Right kidney (tissue), 1 donor: ENCODE data around the gene PTS.
A peak's percentile ranks its signal among the peaks of the same experiment; 100 is the strongest.

Experiments
- DNase-seq: peaks from one replicate; pipeline ENCODE4 v3.0.0-alpha.2; 2016

The PTS gene

DNA sequence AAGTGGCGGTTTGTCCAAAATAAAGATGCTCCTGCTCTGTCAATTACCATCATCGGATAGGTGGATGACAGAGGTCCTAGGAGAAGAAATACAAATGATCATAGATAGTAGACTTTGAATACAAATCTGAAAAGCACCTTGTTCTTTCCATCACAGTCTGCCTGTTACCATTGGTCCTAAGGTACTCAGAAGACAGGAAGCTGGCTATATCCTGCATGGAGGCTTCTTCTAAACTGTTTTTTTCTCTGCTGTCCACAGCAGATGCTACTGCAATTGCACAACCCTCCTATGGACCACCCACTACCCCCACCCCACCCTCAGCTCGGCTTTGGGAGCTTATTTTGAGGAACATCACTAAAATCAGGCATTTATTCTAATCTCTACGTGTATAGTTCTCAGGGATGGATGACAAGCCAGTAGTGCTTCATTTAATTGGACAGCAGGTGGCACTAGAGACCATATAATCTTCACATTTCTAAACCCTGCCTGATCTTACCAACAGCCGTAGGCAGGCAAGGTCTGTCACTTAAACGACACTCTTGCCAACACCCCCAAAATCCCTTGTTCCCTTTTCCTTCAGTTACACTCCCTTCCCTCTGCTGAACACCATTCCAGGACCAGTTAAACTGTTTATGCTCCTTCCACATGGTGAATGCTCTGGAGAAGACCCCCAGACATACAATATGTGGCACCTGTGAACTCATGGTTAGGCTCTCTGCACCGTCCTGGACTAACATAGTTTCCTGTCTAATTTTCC is 6.6 kb upstream of the PTS start:
- DNase-seq: peak; percentile 39

DNA sequence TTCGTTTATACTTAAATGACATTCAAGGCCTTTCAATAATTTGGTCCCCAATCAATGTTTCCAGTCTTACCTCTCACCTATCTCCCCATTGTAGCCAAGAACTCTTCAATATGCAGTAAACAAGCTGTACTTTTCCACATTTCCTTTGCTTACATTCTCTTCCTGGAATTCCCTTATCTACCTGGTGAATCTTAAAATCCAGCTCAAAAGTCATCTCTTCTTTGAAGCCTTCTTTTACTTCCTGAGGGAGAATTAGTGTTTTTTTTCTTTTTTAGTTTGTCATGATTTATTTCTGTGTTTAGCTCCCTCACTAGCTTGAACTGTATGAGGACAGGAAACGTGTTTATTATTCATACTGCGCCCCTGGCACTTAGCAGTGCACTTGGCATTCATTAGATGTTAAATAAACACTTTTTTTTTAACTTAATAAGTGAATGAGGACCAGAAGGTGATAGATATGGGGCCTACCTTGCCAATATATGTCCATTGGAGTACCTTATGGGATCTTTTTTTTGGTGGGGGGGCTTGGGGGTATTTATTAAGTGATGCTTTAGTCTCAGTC is 4.9 kb upstream of the PTS start:
- DNase-seq: no peak

DNA sequence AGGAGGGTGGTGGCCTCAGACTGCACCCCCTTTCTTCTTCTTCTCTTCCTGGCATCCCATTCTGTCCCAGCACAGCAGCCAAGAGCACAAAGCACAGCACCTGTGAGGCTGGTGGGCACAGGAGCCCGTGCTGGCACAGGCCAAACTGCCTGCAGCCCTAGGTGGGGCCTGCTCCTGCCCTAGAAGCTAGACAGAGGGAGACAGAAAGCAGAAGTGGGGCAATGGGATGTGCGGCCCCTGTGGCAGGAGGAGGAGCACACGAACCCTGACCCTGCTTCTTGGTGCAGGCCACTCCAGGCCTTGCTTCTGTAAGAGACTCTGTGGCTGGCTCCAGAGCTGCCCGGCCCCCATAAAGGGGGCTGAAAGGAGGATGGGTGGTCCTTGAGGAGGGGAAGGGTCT is 3.9 kb upstream of the PTS start:
- no peak for DNase-seq

GRCh38 chr11:112223121-112223520 is 3.1 kb upstream of the PTS start:
- DNase-seq: no peak

DNA sequence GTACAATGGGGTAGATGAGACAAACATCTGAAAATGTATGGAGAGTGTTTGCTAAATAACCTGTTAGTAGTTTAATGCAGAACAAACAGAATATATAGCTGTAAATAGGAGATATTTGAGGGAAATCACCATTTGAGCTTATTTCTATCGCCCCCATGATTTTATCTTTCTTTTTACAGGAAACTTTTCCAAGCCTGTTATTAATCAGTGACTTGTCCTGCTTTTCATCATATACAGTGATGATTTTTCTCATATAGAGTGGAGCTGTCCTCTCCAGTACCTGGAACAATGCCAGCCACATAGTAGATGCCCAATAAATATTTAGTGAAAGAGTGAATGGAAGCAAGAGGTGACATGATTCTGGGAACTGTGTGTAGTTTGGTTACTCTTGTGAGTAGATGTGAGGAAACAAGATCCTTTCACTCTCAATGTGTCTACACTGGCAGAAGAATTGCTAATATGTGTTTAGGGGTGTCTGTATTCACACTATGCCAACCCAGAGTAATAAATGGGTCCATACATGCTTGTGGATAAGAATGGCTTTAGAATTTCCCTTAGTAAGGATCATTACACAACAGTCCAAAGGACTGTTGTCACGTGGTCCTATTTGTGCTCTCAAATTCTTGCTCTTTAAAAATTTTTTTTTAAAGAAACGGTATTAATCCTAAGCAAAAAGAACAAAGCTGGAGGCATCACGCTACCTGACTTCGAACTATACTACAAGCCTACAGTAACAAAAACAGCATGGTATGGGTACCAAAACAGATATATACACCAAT is 2.3 kb upstream of the PTS start:
- DNase-seq: no peak

DNA sequence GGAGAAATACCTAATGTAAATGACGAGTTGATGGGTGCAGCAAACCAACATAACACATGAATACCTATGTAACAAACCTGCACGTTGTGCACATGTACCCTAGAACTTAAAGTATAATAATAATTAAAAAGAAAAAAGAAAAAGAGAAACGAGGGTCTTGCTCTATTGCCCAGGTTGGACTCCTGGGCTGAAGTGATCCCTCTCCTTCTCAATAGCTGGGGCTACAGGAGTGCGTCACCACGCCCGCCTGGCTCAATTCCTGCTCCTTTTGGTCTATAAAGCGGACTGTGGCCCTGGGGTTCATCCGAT is 521 bp upstream of the PTS start:
- DNase-seq: no peak

DNA sequence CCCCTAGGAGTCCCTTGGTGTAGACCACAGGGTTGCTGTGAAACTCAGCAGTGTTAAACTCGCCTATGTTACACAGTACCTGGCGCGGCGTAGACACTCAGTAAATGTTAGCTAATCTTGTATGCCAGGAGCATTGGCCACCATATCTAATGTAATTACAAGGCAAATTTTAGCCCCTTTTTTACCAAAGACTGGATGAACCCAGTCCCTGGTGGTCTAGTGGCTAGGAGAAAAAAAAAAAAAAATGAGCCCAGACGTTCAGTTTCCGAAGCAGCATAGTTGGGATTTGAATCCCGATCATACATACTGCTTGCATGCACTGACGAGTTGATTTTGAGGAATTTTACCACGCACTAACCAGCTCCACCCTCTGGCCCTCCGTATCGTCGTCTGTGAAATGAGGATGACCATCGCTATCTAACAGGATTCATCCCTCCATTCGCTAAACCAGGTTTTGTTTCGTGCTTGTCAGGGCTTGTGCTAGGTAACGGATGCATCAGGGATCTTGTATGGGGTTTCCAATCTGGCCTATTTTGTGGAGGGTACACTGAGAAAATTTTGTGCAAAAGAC is 688 bp downstream of the PTS start:
- no peak for DNase-seq

- DNase-seq: no peak
Observed at GRCh38 chr11:112227471-112227870, 1.2 kb downstream of the PTS start.

DNA sequence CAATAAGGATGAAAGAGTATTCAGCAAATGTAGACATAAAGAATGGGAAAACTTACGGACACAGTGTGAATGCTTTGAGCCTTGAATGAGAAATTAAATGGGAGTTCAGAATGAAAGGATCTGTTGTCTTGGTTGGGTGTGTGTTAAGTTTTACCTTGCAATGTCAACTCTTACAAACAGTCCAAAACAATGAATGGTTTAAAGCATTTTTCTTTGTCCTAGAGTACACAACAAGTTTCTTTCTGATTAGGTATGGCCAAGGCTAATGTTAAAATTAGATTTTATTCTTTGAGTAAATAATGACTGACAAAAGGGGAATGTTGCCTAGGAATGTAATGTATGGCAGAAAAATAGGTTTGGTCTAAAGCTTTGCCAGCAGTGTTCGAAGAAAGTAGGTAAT is 2.5 kb downstream of the PTS start:
- DNase-seq: no peak

DNA sequence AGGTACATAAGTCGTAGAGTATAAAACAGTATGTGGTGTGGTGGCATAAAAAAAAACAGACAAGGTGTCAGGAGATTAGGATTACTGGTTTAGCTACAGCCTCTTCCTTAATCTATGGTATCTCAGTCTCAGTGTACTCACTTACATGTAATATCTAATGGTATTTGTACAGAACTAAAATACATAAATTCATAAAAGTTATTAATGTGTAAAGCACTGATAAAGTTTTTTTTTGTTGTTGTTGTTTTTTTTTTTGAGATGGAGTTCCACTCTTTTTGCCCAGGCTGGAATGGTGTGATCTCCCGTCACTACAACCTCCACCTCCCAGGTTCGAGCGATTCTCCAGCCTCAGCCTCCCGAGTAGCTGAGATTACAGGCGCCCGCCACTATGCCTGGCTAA is 2.9 kb downstream of the PTS start:
- no peak for DNase-seq

DNA sequence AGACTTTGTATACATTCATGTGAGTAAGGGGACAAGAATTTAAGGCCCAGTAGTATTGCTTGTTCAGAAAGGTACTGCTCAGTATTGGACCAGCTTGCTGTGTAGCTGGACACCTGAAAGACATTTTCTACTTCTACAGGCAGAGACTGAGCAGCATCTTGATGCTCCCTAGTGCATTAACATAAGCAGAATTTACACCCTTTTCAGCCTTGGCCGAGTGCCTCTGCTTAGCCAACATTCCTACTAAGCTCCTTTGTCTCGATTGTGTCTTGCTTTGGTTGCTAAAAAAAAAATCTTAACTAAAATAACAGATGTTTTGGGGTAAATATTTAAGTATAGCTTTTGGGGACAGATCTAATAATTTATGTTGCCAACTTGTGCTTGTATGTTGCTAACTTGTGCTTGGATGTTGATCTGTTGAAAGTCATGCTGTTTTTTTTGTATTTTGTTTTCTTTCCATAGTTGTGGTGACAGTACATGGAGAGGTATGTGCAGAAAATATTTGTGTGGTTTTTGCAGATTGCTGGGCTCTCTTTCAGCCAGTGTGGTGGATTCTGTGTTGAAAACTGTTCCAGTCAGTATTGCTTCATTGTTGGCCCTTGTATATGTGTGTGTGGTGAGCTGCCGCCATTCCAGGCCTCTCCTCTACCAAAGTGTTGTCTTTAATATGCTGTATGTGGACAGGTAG is 3.7 kb downstream of the PTS start:
- no peak for DNase-seq

- no peak for DNase-seq
Observed at GRCh38 chr11:112231952-112232351, 5.7 kb downstream of the PTS start.

DNA sequence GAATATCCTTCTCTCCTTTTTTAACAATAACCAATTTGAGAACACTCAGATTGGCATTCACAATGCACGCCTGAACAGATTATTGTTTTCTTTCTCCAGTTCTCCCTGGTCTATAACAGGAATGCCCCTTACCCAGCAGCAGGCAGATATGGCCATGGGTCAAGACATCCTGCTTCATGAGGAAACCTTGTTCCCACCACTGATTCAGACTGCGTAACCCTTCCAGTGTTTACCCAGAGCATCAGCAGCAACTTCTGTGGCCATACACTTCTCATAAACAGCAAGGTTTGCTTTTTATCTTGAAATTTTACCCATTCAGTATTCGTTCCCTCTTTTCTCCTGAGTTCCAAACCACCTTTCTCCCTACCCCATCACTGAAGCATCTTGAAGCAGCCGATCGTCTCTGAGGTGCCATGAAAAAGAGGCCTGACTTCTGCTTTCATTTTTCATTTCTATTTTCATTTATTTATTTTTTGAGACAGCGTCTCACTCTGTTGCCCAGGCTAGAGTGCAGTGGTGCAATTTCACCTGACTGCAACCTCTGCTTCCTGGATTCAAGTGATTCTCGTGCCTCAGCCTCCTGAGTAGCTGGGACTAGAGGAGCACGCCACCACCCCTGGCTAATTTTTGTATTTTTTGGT is 9.6 kb downstream of the PTS start:
- DNase-seq: no peak

DNA sequence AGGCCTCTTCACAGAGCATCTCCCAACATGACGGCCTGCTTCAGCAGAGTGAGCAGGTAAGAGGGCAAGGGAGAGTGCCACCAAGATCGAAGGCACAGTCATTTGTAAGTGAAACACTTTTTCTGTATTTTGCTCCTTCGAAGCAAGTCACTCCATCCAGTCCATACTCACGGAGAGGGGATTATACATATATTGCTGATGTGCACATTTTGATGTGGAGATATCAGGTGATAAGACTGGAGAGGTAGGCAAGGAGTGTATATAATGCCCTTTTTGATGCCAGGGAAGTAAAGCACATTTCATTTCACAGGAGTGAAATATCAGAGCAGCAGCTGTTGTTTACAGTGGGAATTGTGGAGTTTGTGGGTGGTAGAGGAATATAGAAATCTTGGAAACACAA is 11.2 kb downstream of the PTS start:
- DNase-seq: no peak

DNA sequence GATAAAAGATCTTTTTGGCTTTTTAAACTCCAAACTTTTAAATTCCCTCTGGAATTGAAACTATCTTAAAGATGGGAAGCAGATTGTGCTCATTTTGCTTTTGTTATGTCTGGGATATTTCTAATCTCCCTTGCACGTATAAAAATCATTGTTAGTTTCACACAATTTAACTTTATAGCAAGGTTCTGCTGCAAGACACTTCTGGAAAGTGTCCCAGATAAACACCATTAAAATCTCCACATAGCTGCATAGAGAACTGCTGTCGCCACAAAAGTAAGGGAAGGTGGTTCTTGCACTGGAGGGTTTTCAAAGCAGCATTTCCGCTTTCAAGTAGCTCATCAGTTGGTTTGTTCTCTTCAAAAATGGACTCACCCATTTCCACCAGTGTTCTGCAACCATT is 11.8 kb downstream of the PTS start:
- DNase-seq: no peak

DNA sequence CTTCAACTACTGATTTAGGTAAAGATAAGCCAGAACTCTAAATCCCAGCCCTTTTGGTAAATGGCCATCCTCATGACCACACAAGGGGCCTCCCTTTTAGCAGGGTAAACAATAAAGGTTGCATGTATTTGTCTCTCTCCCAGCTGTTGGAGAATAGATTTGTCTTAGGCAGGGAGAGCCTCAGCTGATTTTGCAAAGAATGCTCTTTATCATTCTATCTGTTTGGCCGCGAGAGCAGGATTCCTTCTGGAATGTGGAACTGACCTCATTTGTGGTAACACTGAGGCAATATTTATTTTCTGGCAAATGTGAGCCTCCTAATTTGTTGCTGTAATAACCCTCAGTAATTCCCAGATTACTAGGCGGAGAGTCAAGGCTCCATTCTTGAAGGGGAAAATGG is 15.3 kb downstream of the PTS start:
- DNase-seq: no peak

- no peak for DNase-seq
Observed at GRCh38 chr11:112247201-112247600, 21.0 kb downstream of the PTS start.

GRCh38 chr11:112248201-112248600 is 22.0 kb downstream of the PTS start:
- no peak for DNase-seq

- peak; percentile 28 for DNase-seq
Observed at GRCh38 chr11:112249871-112250610, 23.8 kb downstream of the PTS start.

GRCh38 chr11:112253605-112254242 is 27.5 kb downstream of the PTS start:
- no peak for DNase-seq

DNA sequence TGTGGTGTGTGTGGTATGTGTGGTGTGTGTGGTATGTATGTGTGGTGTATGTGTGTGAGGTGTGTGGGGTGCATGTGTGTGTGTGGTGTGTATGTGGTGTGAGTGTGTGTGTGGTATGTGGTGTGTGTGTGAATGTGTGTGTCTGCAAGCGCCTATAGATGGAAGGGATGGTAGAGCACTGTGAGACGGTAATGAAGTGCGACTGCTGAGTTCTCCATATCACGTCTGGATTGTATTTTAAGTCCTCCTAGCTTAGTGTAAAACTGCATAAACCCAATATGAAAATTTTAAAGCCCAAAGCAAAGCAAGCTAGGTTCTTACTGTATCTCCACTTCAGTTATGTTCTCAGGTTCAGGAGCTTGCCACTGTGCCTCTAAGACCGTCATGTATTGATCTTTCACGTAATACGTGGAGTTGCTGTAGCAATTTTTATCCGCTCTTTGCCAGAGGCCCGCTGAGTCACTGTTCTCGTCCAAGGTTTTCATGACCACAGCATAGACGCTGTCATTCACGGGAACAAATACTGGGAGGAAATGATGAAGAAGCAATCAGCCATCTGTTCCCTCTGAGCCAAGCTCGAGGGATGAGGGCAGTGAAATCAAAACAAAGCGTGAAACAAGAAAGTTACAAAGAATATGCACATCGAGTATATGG is 29.0 kb downstream of the PTS start:
- DNase-seq: no peak
